GM12878 (cell line): Measurements from ENCODE around the gene ISCA2.

Source experiments
- POLR2A ChIP-seq: IDR thresholded peaks from 2 replicates; pipeline ENCODE4 v1.6.1; 2011; ENCODE audit warnings: low read depth, mild to moderate bottlenecking, low read length
- SIX5 ChIP-seq: IDR thresholded peaks from 2 replicates; pipeline ENCODE4 v1.6.1; 2011; ENCODE audit warnings: mild to moderate bottlenecking, low read depth, low read length, moderate library complexity; ENCODE audit not compliant: severe bottlenecking

DNA sequence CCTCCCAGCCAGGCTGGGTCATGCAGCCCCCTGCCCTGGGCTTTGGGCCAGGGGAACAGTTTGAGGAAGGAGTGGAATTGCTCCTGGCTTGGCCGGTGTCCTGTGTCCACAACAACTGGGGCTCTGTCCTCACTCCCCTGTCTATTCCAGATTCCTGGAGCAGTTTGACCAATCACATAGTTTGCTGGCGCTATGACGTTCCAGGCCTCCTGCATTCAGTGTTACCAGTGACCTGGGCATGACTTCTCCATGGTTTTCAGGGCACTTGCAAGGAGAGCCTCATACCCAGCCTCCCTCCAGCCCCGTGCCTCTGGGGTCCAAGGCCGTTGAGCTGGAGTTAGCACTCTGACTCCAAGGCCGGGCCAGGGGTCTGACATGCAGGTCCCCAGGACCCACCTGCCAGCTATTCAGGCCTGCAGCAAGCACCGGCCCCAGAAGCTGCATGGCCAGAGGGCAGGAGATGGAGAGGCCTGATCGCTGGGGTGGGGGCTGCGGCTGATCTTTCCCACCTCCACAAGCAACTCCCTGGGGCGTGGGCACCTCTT, 34.2 kb downstream of the ISCA2 start:
- TF ChIP-seq POLR2A (no peak), SIX5 (no peak)
